ENCODE data around the gene TADA1. TPM values are rescaled to one million over a fixed set of nuclear protein-coding genes. Genes with fewer than 3 reads are reported as not detected.

TADA1 gene
- total and polyA plus RNA-seq, 8 donors, result 5.4 to 43.8 (median 7.6) TPM

- Histone ChIP-seq H3K36me3 (no peaks in the 10 kb centered on the region), H3K9me3 (peaks cover 0 to 14% (median 4%) of the 10 kb centered on the region in 4 donors), H3K27ac (no peak overlapping the region), H3K4me3 (no peak overlapping the region), H3K4me1 (no peaks in the 10 kb centered on the region), H3K27me3 (no peaks in the 10 kb centered on the region)
- DNase-seq, result no peak
- intact Hi-C loops (cut with DNase I; ENCODE audit: low total_unique reads), result no loop called here
- TF ChIP-seq EP300 (IDR thresholded peaks at IDR 0.05) (no peak), POLR2AphosphoS5 (IDR thresholded peaks at IDR 0.05) (no peak), POLR2A (IDR thresholded peaks at IDR 0.05) (no peak), CTCF (IDR thresholded peaks at IDR 0.05) (no peak)
Observed at GRCh38 chr1:166899769-166900168, 23.7 kb upstream of the TADA1 start.

DNA sequence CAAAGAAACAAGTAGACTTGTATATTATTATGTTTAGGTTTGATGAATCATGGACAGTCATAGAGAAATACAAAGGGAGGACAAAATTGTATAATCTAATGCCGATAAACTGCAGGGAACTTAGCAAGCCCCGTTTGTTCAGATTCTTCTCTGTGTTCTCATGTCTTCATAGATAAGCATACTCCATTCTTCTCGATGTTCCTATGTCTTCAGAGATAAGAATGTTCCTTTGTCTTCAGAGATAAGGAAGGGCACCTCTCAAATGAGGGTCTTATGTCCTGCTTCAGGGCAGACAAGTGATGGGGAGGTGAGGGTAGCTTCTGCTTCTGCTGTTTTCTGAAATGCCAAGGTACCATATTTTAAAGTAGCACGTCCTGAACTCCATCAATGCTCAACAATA lies 19.7 kb upstream of the TADA1 start:
- peaks cover 0 to 14% (median 4%) of the 10 kb centered on the region in 4 donors for H3K9me3 ChIP-seq
- peaks cover 0 to 4% (median 0%) of the 10 kb centered on the region in 3 donors for H3K27me3 ChIP-seq
- no peaks in the 10 kb centered on the region for H3K4me1 ChIP-seq
- 58 to 69% (median 65%) methylated on average over 4 of the region's 4 CpGs for WGBS, 5 donors
- no peak for TF ChIP-seq POLR2AphosphoS5 (IDR thresholded peaks at IDR 0.05)
- no peak for TF ChIP-seq EP300 (IDR thresholded peaks at IDR 0.05)
- no peak overlapping the region for H3K27ac ChIP-seq
- H3K4me3 ChIP-seq, result no peak overlapping the region
- intact Hi-C loops (cut with DNase I; ENCODE audit: low total_unique reads), result no loop called here
- no peak for DNase-seq
- no peaks in the 10 kb centered on the region for H3K36me3 ChIP-seq

- TF ChIP-seq POLR2A (IDR thresholded peaks at IDR 0.05) (no peak), CTCF (IDR thresholded peaks at IDR 0.05) (no peak), POLR2AphosphoS5 (IDR thresholded peaks at IDR 0.05) (no peak), EP300 (IDR thresholded peaks at IDR 0.05) (no peak)
- Histone ChIP-seq H3K9me3 (no peaks in the 10 kb centered on the region), H3K27ac (no peak overlapping the region), H3K27me3 (peaks cover 0 to 17% (median 2%) of the 10 kb centered on the region in 3 donors), H3K4me3 (no peak overlapping the region), H3K4me1 (no peaks in the 10 kb centered on the region), H3K36me3 (no peaks in the 10 kb centered on the region)
- intact Hi-C loops (cut with DNase I; ENCODE audit: low total_unique reads), result no loop called here
- no peak for DNase-seq
Observed at GRCh38 chr1:166889776-166890175, 13.7 kb upstream of the TADA1 start.

DNA sequence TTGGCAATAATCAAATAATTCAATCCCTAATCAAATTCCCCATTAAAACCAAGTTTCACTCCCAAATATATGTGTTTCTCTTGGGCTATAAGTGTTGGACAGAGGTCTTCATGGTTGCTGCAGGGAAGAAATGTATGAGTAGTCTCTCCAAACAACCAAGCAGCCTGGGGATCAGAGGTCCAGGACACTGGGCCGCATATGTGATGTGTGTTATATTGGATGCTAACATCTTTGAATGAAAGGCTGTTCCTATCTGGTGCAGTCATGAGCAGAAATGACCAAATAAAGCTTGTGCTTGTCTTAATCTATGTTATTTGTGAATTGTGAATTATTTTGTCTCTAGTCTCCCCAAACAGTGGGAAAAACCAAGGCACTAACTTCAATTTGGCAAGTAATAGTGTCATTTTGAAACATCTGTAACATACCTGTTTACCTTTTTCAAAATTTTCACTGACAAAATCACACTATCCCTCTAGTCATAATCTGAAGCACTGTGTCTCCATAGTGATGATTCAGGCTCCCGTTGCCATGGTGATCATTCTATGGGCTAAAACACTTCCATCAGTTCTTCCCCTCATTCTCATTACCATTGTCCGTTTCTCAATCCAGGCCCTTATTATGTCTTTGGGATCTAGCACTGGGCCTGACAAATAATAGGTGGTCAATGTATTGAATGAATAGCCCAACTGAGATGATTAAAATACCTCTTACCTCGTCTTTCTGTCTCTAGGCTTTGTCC lies 12.5 kb upstream of the TADA1 start:
- Histone ChIP-seq H3K27ac (no peak overlapping the region), H3K9me3 (no peaks in the 10 kb centered on the region), H3K27me3 (peaks cover 0 to 29% (median 14%) of the 10 kb centered on the region in 3 donors), H3K36me3 (no peaks in the 10 kb centered on the region), H3K4me1 (peaks cover 5 to 11% (median 10%) of the 10 kb centered on the region in 4 donors), H3K4me3 (no peak overlapping the region)
- DNase-seq, result no peak
- no peak for TF ChIP-seq EP300 (IDR thresholded peaks at IDR 0.05)
- no peak for TF ChIP-seq POLR2AphosphoS5 (IDR thresholded peaks at IDR 0.05)
- no peak for TF ChIP-seq POLR2A (IDR thresholded peaks at IDR 0.05)
- no peak for TF ChIP-seq CTCF (IDR thresholded peaks at IDR 0.05)
- 72 to 81% (median 74%) methylated on average over 4 of the region's 4 CpGs for WGBS, 5 donors
- intact Hi-C loops (cut with DNase I; ENCODE audit: low total_unique reads), result no loop called here

DNA sequence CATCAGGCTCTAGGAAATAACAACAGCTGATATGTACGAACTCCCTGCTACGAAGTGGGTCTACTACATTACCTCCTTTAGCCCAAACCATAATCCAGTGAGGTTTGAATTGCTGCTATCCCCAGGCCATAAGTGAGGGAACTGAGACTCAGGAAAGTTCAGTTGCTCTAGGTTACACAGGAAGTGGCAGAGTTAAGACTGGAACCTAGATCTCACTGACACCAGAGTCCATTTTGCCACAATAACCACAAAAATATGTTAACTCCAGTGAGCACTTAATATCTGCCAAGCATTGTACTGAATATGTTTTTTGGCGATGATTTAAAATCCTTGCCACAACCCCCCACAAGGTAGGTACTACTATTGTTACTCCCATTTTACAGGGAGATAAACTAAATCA lies 8.9 kb upstream of the TADA1 start:
- H3K4me1 ChIP-seq, result peaks cover 5 to 14% (median 10%) of the 10 kb centered on the region in 4 donors
- no peak overlapping the region for H3K4me3 ChIP-seq
- DNase-seq, result no peak
- WGBS, 5 donors, result 78 to 100% (median 92%) methylated on average over 3 of the region's 3 CpGs
- no peaks in the 10 kb centered on the region for H3K9me3 ChIP-seq
- intact Hi-C loops (cut with DNase I; ENCODE audit: low total_unique reads), result no loop called here
- H3K27me3 ChIP-seq, result peaks cover 0 to 27% (median 14%) of the 10 kb centered on the region in 3 donors
- H3K27ac ChIP-seq, result no peak overlapping the region
- no peak for TF ChIP-seq POLR2A (IDR thresholded peaks at IDR 0.05)
- TF ChIP-seq EP300 (IDR thresholded peaks at IDR 0.05), result no peak
- TF ChIP-seq POLR2AphosphoS5 (IDR thresholded peaks at IDR 0.05), result no peak
- H3K36me3 ChIP-seq, result no peaks in the 10 kb centered on the region

Data from stomach (tissue), 9 donors.